ENCODE data around the gene ARFGAP2.

- TF ChIP-seq GABPA (IDR thresholded peaks at IDR 0.05; ENCODE audit: low read depth) (no peak), CTCF (IDR thresholded peaks at IDR 0.05; ENCODE audit: insufficient read depth, low read length) (no peak), POLR2AphosphoS5 (IDR thresholded peaks at IDR 0.05; ENCODE audit: low read depth) (peak; percentile 60; the same call in 1 of the 2 replicates), REST (IDR thresholded peaks at IDR 0.05; ENCODE audit: insufficient replicate concordance, low read depth) (no peak)
These were observed at the start of gene ARFGAP2 for GRCh38 chr11:47176328-47177228.

Data from HL-60 (cell line).